ENCODE results near the gene PIK3C2G. TPM values are rescaled to one million over a fixed set of nuclear protein-coding genes. Genes with fewer than 3 reads are reported as not detected.

PIK3C2G gene
- polyA plus RNA-seq, 4 donors: 0.52 to 6.8 (median 2.7) TPM

DNA sequence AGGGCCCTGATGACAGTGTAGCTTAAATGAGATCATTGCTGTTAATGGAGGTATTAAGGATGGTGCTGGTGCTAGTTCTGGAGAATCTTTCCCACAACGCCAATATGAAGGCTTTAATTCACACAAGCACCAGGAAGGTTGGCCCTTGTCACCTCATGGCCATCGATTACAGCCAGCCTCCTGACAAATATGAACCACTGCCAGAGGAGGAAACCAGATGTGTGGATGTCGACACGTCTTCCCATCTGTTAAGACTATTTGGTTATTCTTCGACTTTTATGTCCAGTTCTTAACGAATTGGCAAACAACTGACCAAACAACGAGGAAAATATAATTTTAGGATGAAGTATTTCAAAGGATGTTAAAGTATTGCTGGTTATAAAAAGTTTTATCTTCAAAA, 79.5 kb downstream of the PIK3C2G start:
- H3K27me3 ChIP-seq (ENCODE audit: control insufficient read depth in 3 of 3, insufficient read depth in 3 of 3, low read length in 3 of 3): no peaks in the 10 kb centered on the region
- H3K4me3 ChIP-seq (ENCODE audit: low read depth in 1 of 3, low read length in 3 of 3): no peak overlapping the region
- no peaks in the 10 kb centered on the region for H3K9me3 ChIP-seq (ENCODE audit: control insufficient read depth in 2 of 2, insufficient read depth in 1 of 2, low read depth in 1 of 2, low read length in 1 of 2)
- 78 to 88% (median 78%) methylated on average over 7 of the region's 7 CpGs for WGBS, 3 donors
- no peak overlapping the region for H3K27ac ChIP-seq (ENCODE audit: low read depth in 1 of 3, low read length in 2 of 3)
- no peaks in the 10 kb centered on the region for H3K36me3 ChIP-seq (ENCODE audit: control insufficient read depth in 3 of 3, insufficient read depth in 2 of 3, low read depth in 1 of 3, low read length in 3 of 3)
- H3K4me1 ChIP-seq (ENCODE audit: control insufficient read depth in 3 of 3, insufficient read depth in 2 of 3, low read depth in 1 of 3, low read length in 2 of 3): peaks cover 0 to 4% (median 0%) of the 10 kb centered on the region in 3 donors
- DNase-seq: no peak
- FAIRE-seq: no peak

DNA sequence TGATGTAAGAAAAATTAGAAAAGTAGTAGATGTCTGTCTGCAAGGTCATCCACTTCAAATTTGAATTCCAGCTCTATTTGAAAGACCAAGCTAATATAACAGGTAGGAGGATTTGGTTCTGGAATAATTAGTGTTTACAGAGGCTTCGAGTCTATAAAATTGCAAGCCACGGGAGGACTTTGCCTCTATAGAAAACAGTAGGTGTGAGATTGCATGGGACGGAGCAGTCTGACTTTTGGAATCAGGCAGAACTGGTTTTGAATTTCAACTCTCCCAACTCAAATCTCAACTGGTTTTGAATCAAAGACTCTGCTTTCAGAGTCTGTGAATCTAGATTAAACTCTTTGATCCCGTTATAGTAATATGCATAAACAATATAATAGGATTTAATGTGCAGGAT, 82.4 kb downstream of the PIK3C2G start:
- Histone ChIP-seq H3K9me3 (ENCODE audit: control insufficient read depth in 2 of 2, insufficient read depth in 1 of 2, low read depth in 1 of 2, low read length in 1 of 2) (no peaks in the 10 kb centered on the region), H3K27me3 (ENCODE audit: control insufficient read depth in 3 of 3, insufficient read depth in 3 of 3, low read length in 3 of 3) (no peaks in the 10 kb centered on the region), H3K27ac (ENCODE audit: low read depth in 1 of 3, low read length in 2 of 3) (no peak overlapping the region), H3K36me3 (ENCODE audit: control insufficient read depth in 3 of 3, insufficient read depth in 2 of 3, low read depth in 1 of 3, low read length in 3 of 3) (no peaks in the 10 kb centered on the region), H3K4me1 (ENCODE audit: control insufficient read depth in 3 of 3, insufficient read depth in 2 of 3, low read depth in 1 of 3, low read length in 2 of 3) (peaks cover 0 to 4% (median 0%) of the 10 kb centered on the region in 3 donors), H3K4me3 (ENCODE audit: low read depth in 1 of 3, low read length in 3 of 3) (no peak overlapping the region)
- FAIRE-seq: no peak
- DNase-seq: peak; percentile 62 to 67
- 21 to 66% (median 37%) methylated on average over 4 of the region's 4 CpGs for WGBS, 3 donors

DNA sequence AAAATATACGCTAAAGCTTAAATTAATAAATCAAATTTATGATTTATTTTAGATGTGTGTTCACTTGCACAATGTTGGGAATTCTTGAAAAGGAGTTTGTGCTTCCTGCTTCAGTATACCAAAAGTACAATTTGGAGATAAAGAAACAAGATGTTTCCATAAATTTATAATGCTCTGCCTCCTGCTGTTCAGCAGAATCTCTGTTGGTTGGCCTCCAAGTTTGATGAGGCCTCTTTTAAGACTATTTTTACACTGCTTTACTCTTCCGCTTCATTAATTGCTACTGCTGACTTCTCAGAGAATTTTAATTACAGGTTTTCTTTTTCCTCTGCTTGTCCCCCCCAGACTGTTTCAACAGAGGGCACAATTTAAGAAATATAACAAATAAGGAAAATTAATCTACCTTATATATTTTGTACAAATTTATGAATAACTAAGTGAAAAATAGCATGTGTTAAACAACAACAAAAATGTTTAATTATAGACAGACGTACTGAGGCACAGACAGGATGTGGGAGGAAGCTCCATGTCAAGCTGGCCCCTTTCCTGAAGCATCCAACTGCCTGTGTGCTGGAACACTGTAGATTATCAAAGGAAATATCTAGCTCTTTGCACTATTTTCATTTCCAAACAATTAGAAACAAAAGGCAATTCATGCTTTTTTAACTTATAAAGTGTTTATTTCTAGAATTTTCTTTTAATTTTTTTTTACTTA, 83.9 kb downstream of the PIK3C2G start:
- DNase-seq (no peak), FAIRE-seq (no peak)
- Histone ChIP-seq H3K27ac (ENCODE audit: low read depth in 1 of 3, low read length in 2 of 3) (no peak overlapping the region), H3K27me3 (ENCODE audit: control insufficient read depth in 3 of 3, insufficient read depth in 3 of 3, low read length in 3 of 3) (no peaks in the 10 kb centered on the region), H3K4me1 (ENCODE audit: control insufficient read depth in 3 of 3, insufficient read depth in 2 of 3, low read depth in 1 of 3, low read length in 2 of 3) (peaks cover 0 to 4% (median 0%) of the 10 kb centered on the region in 3 donors), H3K9me3 (ENCODE audit: control insufficient read depth in 2 of 2, insufficient read depth in 1 of 2, low read depth in 1 of 2, low read length in 1 of 2) (no peaks in the 10 kb centered on the region), H3K36me3 (ENCODE audit: control insufficient read depth in 3 of 3, insufficient read depth in 2 of 3, low read depth in 1 of 3, low read length in 3 of 3) (no peaks in the 10 kb centered on the region), H3K4me3 (ENCODE audit: low read depth in 1 of 3, low read length in 3 of 3) (no peak overlapping the region)
- WGBS, 3 donors: 63 to 85% (median 80%) methylated on average over 3 of the region's 3 CpGs

DNA sequence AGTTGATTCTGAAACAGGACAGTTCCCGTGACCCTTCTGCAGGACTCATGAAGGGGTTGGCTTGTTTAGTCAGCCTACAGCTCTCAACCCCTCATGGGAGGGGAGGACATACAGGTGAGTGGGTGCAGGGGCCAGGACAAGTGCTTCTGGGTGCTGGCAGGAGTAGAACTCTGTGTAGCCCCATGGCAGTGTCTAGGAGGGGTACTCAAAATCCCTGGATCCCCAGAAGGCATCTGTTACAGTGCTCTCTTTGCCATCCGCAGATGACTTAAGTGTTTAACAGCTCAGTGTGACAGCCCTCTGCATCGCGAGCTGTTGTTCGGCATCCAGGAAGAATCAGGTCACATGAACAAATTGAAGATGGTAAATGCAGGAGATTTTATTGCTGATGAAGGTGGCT, 91.0 kb downstream of the PIK3C2G start:
- no peaks in the 10 kb centered on the region for H3K27me3 ChIP-seq (ENCODE audit: control insufficient read depth in 3 of 3, insufficient read depth in 3 of 3, low read length in 3 of 3)
- no peak for FAIRE-seq
- H3K4me1 ChIP-seq (ENCODE audit: control insufficient read depth in 3 of 3, insufficient read depth in 2 of 3, low read depth in 1 of 3, low read length in 2 of 3): no peaks in the 10 kb centered on the region
- H3K4me3 ChIP-seq (ENCODE audit: low read depth in 1 of 3, low read length in 3 of 3): no peak overlapping the region
- peaks cover 0 to 7% of the 10 kb centered on the region in 2 donors for H3K9me3 ChIP-seq (ENCODE audit: control insufficient read depth in 2 of 2, insufficient read depth in 1 of 2, low read depth in 1 of 2, low read length in 1 of 2)
- H3K27ac ChIP-seq (ENCODE audit: low read depth in 1 of 3, low read length in 2 of 3): no peak overlapping the region
- no peaks in the 10 kb centered on the region for H3K36me3 ChIP-seq (ENCODE audit: control insufficient read depth in 3 of 3, insufficient read depth in 2 of 3, low read depth in 1 of 3, low read length in 3 of 3)
- WGBS, 3 donors: 94 to 98% (median 95%) methylated on average over 5 of the region's 5 CpGs
- DNase-seq: no peak

GRCh38 chr12:18355429-18355828, 94.1 kb downstream of the PIK3C2G start:
- no peak overlapping the region for H3K27ac ChIP-seq (ENCODE audit: low read depth in 1 of 3, low read length in 2 of 3)
- no peaks in the 10 kb centered on the region for H3K36me3 ChIP-seq (ENCODE audit: control insufficient read depth in 3 of 3, insufficient read depth in 2 of 3, low read depth in 1 of 3, low read length in 3 of 3)
- peaks cover 0 to 7% of the 10 kb centered on the region in 2 donors for H3K9me3 ChIP-seq (ENCODE audit: control insufficient read depth in 2 of 2, insufficient read depth in 1 of 2, low read depth in 1 of 2, low read length in 1 of 2)
- no peaks in the 10 kb centered on the region for H3K27me3 ChIP-seq (ENCODE audit: control insufficient read depth in 3 of 3, insufficient read depth in 3 of 3, low read length in 3 of 3)
- H3K4me1 ChIP-seq (ENCODE audit: control insufficient read depth in 3 of 3, insufficient read depth in 2 of 3, low read depth in 1 of 3, low read length in 2 of 3): no peaks in the 10 kb centered on the region
- FAIRE-seq: no peak
- WGBS, 3 donors: 93 to 97% (median 93%) methylated on average over 5 of the region's 5 CpGs
- DNase-seq: no peak
- H3K4me3 ChIP-seq (ENCODE audit: low read depth in 1 of 3, low read length in 3 of 3): no peak overlapping the region

DNA sequence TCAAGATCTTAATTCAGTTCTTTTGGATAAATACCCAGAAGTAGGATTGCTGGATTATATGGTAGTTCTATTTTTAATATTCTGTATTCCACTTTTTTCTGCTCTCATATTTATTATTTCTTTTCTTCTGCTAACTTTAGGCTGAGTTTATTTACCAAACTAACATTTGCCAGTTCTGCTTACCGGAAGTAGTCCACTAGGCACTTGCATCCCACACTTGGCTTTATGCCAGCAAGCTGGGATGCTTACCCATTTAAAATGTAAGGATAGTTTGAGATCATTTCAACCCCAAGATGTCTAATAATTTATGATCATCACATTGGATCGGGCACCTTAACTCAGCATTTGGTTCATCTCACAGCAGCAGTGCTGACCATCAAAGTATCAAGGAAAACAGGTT, 96.8 kb downstream of the PIK3C2G start:
- DNase-seq (no peak), FAIRE-seq (no peak)
- Histone ChIP-seq H3K36me3 (ENCODE audit: control insufficient read depth in 3 of 3, insufficient read depth in 2 of 3, low read depth in 1 of 3, low read length in 3 of 3) (no peaks in the 10 kb centered on the region), H3K4me1 (ENCODE audit: control insufficient read depth in 3 of 3, insufficient read depth in 2 of 3, low read depth in 1 of 3, low read length in 2 of 3) (no peaks in the 10 kb centered on the region), H3K27me3 (ENCODE audit: control insufficient read depth in 3 of 3, insufficient read depth in 3 of 3, low read length in 3 of 3) (no peaks in the 10 kb centered on the region), H3K9me3 (ENCODE audit: control insufficient read depth in 2 of 2, insufficient read depth in 1 of 2, low read depth in 1 of 2, low read length in 1 of 2) (no peaks in the 10 kb centered on the region), H3K4me3 (ENCODE audit: low read depth in 1 of 3, low read length in 3 of 3) (no peak overlapping the region), H3K27ac (ENCODE audit: low read depth in 1 of 3, low read length in 2 of 3) (no peak overlapping the region)
- WGBS, 3 donors: 80 to 91% (median 83%) methylated on average over 2 of the region's 2 CpGs

- 78 to 90% (median 89%) methylated on average over 2 of the region's 2 CpGs for WGBS, 3 donors
- Histone ChIP-seq H3K27me3 (ENCODE audit: control insufficient read depth in 3 of 3, insufficient read depth in 3 of 3, low read length in 3 of 3) (no peaks in the 10 kb centered on the region), H3K4me3 (ENCODE audit: low read depth in 1 of 3, low read length in 3 of 3) (no peak overlapping the region), H3K4me1 (ENCODE audit: control insufficient read depth in 3 of 3, insufficient read depth in 2 of 3, low read depth in 1 of 3, low read length in 2 of 3) (no peaks in the 10 kb centered on the region), H3K36me3 (ENCODE audit: control insufficient read depth in 3 of 3, insufficient read depth in 2 of 3, low read depth in 1 of 3, low read length in 3 of 3) (no peaks in the 10 kb centered on the region), H3K27ac (ENCODE audit: low read depth in 1 of 3, low read length in 2 of 3) (no peak overlapping the region), H3K9me3 (ENCODE audit: control insufficient read depth in 2 of 2, insufficient read depth in 1 of 2, low read depth in 1 of 2, low read length in 1 of 2) (no peaks in the 10 kb centered on the region)
- no peak for DNase-seq
- no peak for FAIRE-seq
Observed at GRCh38 chr12:18358930-18359329, 97.6 kb downstream of the PIK3C2G start.

GRCh38 chr12:18361433-18361832, 100.1 kb downstream of the PIK3C2G start:
- no peak for DNase-seq
- H3K27me3 ChIP-seq (ENCODE audit: control insufficient read depth in 3 of 3, insufficient read depth in 3 of 3, low read length in 3 of 3): no peaks in the 10 kb centered on the region
- H3K36me3 ChIP-seq (ENCODE audit: control insufficient read depth in 3 of 3, insufficient read depth in 2 of 3, low read depth in 1 of 3, low read length in 3 of 3): no peaks in the 10 kb centered on the region
- no peak for FAIRE-seq
- H3K4me1 ChIP-seq (ENCODE audit: control insufficient read depth in 3 of 3, insufficient read depth in 2 of 3, low read depth in 1 of 3, low read length in 2 of 3): no peaks in the 10 kb centered on the region
- H3K9me3 ChIP-seq (ENCODE audit: control insufficient read depth in 2 of 2, insufficient read depth in 1 of 2, low read depth in 1 of 2, low read length in 1 of 2): no peaks in the 10 kb centered on the region
- no peak overlapping the region for H3K4me3 ChIP-seq (ENCODE audit: low read depth in 1 of 3, low read length in 3 of 3)
- H3K27ac ChIP-seq (ENCODE audit: low read depth in 1 of 3, low read length in 2 of 3): no peak overlapping the region

DNA sequence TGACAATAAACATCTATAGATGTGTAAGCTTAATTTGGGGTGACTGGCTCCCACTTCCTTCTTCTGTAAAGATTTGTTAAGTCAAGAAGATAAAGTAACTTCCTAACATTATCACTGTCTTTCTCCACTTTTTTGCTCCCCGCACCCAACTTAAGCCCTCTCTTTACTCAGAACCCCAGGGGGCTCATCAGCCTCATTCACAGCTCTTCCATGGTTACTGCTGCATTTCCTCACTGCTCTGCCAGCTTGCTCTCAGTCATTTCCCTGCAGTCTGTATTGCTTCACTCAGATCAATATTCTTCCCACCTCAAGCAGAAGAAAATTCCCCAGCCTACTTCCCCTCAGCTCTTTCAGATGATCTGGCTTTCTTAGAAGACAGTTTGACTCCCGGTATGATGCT, 102.0 kb downstream of the PIK3C2G start:
- no peaks in the 10 kb centered on the region for H3K36me3 ChIP-seq (ENCODE audit: control insufficient read depth in 3 of 3, insufficient read depth in 2 of 3, low read depth in 1 of 3, low read length in 3 of 3)
- DNase-seq: no peak
- no peak overlapping the region for H3K4me3 ChIP-seq (ENCODE audit: low read depth in 1 of 3, low read length in 3 of 3)
- FAIRE-seq: no peak
- no peak overlapping the region for H3K27ac ChIP-seq (ENCODE audit: low read depth in 1 of 3, low read length in 2 of 3)
- 65 to 77% (median 75%) methylated on average over 2 of the region's 2 CpGs for whole genome bisulfite sequencing, 3 donors
- H3K4me1 ChIP-seq (ENCODE audit: control insufficient read depth in 3 of 3, insufficient read depth in 2 of 3, low read depth in 1 of 3, low read length in 2 of 3): no peaks in the 10 kb centered on the region
- H3K9me3 ChIP-seq (ENCODE audit: control insufficient read depth in 2 of 2, insufficient read depth in 1 of 2, low read depth in 1 of 2, low read length in 1 of 2): no peaks in the 10 kb centered on the region
- H3K27me3 ChIP-seq (ENCODE audit: control insufficient read depth in 3 of 3, insufficient read depth in 3 of 3, low read length in 3 of 3): no peaks in the 10 kb centered on the region
